GM19193 (cell line): Measurements from ENCODE around the gene VPS18.

ENCODE experiments used
- POLR2A ChIP-seq: IDR thresholded peaks from 4 replicates; pipeline ENCODE4 v1.6.1; 2011; ENCODE audit not compliant: insufficient read depth, insufficient read length; ENCODE audit errors: extremely low read depth

VPS18 gene

DNA sequence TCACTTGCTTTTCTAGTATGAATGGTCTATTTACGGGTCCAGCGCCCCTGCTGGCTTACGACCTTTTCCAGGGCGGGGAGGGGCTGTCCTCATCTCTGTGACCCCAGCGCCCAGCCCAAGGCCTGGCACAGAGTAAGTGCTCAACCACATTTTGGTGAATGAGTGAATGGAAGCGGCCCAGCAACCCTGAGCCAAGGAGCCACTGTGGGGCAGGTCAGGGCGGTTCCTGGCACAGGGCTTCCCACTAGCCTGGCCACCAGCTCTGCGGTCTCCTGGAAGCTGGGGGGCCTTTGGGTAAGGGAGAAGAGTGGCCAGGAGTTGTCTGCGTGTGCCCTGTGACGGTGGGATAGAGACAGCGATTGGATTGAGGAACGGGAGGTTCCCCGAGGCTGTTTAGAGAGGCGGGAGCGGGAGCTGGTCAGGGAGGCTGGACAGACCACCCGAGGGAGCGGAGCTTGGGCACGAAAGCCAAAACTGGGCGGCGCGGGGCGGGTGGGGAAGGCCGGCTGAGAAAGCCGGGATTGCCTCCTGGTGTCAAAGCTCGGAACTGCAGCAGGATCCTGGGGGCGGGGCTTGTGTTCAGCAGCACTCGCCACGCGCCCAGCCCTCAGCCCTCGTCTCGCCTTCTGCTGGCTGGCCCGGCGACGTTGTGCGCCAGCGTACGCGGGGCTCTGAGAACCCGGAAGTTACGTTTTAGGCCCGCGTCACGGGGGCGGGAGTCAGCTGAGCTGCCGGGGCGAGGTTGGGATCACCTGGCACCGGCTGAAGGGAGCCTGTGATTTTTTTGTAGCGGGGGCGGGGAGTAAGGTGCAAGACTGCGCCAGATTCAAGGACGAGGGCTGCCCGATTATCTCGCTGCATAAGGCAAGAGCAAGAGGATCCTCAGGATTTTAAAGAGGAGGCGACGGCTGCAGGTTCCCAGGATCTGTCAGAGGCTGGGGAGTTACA lies at the start of gene VPS18:
Gene VPS18 (plus strand): TSS at position 718 of the 948 bp plus-strand sequence. CDS start 319 bp downstream, outside the sequence.
- TF ChIP-seq POLR2A: peak; percentile 71

GRCh38 chr15:40844696-40845030 lies 49.6 kb upstream of the VPS18 start:
- no peak for TF ChIP-seq POLR2A

DNA sequence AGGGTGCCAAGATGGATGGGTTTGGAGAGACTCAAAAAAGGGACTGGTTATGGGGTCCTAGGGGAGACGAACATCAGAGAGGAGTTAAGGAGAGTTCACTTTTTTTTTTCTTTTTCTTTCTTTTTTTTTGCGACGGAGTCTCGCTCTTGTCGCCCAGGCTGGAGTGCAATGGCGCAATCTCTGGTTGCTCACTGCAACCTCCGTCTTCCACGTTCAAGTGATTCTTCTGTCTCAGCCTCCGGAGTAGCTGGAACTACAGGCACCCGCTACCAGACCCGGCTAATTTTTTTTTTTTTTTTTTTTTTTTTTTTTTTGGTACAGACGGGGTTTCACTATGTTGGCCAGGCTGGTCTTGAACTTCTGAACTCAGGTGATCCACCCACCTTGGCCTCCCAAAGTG lies 49.2 kb upstream of the VPS18 start:
- no peak for TF ChIP-seq POLR2A

- TF ChIP-seq POLR2A: no peak
These were observed 48.6 kb upstream of the VPS18 start for GRCh38 chr15:40845511-40846284.

GRCh38 chr15:40846841-40847222 lies 47.4 kb upstream of the VPS18 start:
- no peak for TF ChIP-seq POLR2A

- peak; percentile 29 for TF ChIP-seq POLR2A
These were observed 46.9 kb upstream of the VPS18 start for GRCh38 chr15:40847223-40847961.

DNA sequence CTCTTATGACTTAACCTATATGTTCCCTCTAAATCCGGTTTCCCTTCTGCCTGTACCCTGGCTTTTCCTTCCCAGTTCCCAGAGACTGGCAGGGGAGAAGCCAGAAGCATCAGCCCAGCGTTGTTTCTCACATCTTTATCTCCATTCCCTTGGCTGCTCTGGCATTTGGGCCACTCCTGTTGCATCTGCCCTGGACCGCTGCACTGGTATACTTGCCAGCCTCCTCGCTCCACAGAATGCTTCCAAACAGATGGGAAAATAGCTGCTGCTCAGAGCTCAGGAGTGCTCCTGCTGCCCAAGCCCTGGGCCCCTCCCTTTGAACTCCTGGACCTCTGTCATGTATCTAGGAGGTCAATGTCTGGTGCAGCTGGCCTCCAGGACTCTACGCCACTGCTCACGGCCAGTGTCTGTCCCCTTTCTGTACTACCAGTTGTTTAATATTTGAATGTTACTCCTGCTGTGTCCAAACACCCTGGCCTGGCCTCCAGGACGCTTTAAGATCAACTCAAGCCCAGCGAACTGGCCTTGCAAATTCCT lies 43.6 kb upstream of the VPS18 start:
- no peak for TF ChIP-seq POLR2A

DNA sequence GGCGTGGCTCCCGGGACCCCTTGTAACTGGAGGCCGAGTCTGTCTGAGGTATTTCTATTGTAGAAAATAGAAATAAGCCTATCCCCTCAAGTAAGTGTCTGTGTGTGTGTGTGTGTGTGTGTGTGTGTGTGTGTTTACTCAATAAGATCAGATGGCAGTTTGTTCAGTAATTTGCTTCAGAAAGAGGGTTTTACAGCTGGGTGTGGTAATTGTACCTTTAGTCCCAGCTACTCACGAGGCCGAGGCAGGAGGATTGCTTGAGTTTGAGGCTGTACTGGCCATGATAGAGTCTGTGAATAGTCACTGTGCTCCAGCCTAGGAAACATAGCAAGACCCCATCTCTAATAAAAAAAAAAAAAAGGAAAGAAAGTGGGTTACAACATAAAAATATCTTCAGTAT lies 41.7 kb upstream of the VPS18 start:
- TF ChIP-seq POLR2A: no peak

DNA sequence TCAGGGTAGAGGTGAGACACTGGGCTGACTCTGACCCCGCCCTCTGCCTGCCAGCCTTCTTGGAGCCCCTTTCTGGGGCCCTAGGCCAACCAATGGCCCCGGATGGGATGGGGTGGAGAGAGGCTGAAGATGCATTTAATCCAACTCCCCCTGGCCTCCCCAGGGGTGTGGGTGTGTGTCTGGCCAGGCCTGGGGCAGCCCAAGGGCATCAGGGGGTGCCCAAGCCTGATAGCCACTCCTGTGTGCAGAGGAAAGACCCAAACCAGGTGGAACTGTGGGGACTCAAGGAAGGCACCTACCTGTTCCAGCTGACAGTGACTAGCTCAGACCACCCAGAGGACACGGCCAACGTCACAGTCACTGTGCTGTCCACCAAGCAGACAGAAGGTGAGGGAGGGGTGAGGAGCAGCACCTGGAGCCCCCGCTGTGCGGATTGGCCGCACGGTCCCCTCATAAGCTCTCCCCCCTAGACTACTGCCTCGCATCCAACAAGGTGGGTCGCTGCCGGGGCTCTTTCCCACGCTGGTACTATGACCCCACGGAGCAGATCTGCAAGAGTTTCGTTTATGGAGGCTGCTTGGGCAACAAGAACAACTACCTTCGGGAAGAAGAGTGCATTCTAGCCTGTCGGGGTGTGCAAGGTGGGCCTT lies 40.9 kb upstream of the VPS18 start:
- no peak for TF ChIP-seq POLR2A

DNA sequence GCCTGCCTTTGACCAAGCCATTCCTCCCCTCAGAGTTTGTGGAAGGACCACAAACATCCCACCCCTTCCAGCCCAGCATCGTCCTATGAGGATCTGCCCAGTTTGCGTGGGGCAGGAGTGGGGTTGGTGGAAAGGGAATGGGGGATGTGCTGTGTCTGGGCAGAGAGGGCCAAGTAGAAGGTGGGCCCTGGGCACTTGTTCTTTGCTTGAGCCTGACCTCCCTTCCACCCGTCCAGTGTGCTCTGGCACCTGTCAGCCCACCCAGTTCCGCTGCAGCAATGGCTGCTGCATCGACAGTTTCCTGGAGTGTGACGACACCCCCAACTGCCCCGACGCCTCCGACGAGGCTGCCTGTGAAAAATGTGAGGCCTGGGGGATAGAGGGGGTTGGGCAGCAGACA lies 40.1 kb upstream of the VPS18 start:
- TF ChIP-seq POLR2A: no peak

- TF ChIP-seq POLR2A: no peak
These were observed 38.5 kb upstream of the VPS18 start for GRCh38 chr15:40855706-40856234.

DNA sequence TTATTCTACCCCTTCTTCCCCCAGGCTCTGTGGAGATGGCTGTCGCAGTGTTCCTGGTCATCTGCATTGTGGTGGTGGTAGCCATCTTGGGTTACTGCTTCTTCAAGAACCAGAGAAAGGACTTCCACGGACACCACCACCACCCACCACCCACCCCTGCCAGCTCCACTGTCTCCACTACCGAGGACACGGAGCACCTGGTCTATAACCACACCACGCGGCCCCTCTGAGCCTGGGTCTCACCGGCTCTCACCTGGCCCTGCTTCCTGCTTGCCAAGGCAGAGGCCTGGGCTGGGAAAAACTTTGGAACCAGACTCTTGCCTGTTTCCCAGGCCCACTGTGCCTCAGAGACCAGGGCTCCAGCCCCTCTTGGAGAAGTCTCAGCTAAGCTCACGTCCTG lies 37.5 kb upstream of the VPS18 start:
- no peak for TF ChIP-seq POLR2A

- TF ChIP-seq POLR2A: no peak
These were observed 36.5 kb upstream of the VPS18 start for GRCh38 chr15:40857601-40858341.

- TF ChIP-seq POLR2A: no peak
These were observed 35.5 kb upstream of the VPS18 start for GRCh38 chr15:40858706-40859105.

GRCh38 chr15:40859206-40859851 lies 34.9 kb upstream of the VPS18 start:
- no peak for TF ChIP-seq POLR2A
